Mesangial cell (primary cell): ENCODE data around the gene MED12. TPM values are rescaled to one million over a fixed set of nuclear protein-coding genes. Genes with fewer than 3 reads are reported as not detected.

ENCODE experiments used
- total RNA-seq: library from RNA; depleted of rRNA; stranded (reverse); fragments of >200 nt; gene quantifications from 2 replicates; pipeline ENCODE4 v1.2.3, GENCODE V29; 2015

MED12 gene
- 19.6 and 42.5 TPM in 2 replicates for total RNA-seq

DNA sequence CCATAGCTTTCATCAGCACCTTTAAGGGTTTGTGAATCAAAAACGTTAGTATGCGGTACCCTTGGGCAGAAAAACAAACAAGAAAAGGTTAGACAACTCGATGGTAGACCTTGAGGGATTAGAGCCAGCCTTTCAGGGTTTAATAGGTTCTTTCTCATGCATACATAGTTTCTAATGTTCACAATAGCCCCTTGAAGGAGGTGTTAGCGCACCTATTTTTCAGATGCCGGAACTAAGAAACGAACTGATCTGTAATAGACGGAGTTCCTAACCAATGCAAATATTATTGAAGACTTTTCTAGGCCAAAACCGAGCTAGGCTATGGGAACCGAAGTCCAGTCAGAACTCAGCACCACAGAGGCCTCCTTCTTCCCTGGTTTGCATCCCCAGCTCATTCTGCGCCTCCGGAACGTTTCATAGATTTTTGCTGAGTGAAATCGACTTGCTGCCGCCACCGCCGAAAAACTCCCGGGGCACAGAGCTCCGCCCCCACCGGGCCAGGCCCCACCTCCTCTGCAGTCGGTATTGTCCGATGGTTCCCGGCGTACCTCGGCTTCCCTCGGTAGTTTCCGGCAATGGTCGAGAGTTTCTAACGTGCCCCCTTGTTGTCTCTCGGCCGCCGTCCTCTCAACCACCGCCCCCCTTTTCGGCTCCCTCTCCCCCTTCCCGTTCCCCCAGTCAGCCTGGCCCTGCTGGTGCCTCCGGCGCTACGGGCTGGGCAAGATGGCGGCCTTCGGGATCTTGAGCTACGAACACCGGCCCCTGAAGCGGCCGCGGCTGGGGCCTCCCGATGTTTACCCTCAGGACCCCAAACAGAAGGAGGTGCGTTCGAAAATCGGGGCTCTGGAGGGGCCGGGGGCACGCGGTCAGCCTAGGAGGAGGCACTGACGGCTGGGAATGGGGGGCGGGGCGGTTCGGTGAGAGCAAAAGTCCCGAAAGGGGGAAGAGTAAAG lies at the start of gene MED12:
MED12 (plus strand) TSS at position 565 of the 953 bp plus-strand sequence; CDS start at position 724, 159 bp downstream.

DNA sequence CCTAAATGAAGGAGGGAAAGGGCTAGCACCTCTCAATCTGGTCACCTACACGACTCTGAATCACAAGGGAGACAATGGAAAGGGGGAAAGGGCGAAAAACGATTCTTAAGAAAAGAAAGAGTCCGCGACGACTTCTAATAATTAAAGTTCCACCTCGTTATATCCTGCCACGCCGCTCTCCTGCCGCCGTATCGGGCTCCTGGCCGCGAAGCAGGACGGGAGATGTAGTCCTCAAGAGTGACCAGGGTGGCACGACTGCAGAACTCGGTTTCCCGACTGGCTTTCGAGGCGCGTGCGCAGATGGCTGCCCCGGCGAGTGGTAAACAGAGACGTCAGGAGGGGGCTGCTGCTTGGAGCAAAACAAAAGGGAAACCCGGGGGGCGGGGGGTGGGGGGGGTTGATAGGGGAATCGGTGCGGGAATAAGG lies 22.8 kb upstream of the MED12 start, which contains the start of gene FOXO4:
FOXO4 (plus strand) TSS at position 297 of the 426 bp plus-strand sequence. CDS start 678 bp downstream, outside the sequence.

DNA sequence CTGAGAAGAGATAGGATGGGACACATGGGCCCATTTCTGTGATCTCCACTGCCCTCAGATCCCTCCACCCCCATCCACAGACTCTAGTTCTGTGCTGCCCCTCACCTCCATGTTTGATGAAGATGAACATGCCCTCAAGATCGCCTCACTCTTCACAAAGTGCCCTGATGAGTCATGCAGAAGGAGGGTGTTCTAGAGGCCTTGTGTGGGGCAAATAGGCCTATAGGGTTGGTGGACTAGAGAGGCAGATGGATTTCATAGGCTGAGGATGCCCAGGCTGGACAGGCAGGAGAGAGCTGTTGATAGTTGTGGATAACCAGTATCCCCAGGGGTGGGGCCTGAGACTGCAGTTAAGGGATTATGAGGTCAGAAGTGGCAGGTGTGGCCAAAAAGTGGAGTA lies 12.0 kb upstream of the MED12 start, which contains the start of gene CXorf65:
CXorf65 (minus strand) TSS at position 314 of the 400 bp plus-strand sequence; CDS start at position 130, 184 bp downstream.

DNA sequence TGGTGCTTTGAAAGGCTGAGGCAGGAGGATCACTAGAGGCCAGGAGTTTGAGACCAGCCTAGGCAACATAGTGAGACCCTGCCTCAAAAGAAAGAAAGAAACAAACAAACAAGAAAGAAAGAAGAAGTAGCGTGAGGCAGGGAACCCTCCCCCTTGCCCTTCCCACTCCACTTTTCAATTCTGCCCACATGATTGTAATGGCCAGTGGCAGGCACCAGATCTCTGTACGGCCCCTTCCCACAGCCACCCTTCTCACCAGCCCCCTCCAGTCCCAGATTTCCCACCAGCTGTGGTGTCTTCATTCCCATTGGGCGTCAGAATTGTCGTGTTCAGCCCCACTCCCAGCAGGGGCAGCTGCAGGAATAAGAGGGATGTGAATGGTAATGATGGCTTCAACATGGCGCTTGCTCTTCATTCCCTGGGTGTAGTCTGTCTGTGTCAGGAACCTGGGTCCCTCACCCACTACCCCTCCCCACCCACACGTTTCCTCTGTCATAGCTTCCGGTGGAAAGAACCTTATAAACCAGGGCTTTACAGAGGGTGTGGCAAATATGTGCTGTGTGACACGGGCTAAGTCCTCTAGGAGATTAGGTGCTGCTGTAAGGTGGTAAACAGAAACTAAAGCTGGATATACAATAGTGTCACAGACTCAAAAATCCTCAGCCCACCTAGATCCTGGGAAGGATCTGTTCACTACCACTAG lies 7.1 kb upstream of the MED12 start, which contains the start of gene IL2RG:
IL2RG (minus strand) TSS at position 437 of the 703 bp plus-strand sequence; CDS start at position 399, 38 bp downstream.

DNA sequence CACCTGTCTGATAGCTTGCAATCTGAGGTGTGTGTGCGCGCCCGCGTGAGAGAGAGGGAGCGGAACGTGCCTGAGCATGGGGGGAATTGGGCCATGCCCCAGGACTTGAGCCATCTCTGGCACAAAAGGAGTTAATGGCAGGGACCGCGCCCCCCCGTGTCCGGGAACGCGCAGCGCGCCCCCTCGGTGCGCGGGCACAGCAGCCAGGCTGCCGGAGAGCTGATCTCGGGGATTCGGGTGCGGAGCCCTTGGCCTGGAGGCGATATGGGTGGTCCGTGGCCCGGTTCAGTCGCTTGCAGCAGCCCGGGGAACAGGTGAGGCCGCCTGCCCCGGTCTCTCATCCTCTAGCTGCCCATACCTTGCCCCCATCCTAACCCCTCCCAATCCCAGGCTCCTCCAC lies 26.3 kb downstream of the MED12 start, which contains the start of gene NLGN3:
NLGN3 (plus strand) TSS at position 191 of the 400 bp plus-strand sequence. CDS start 2,909 bp downstream, outside the sequence.

Other genes with a start within 250 kb of the MED12 start
- not detected in 2 replicates for gene TEX11, start 209.9 kb upstream of the MED12 start, total RNA-seq
- gene SLC7A3, start 187.5 kb upstream of the MED12 start, total RNA-seq = 0.16 and 0.38 TPM in 2 replicates
- 49.0 and 50.8 TPM in 2 replicates for gene SNX12, start 50.3 kb upstream of the MED12 start, total RNA-seq
- 1.6 and 6.6 TPM in 2 replicates for gene FOXO4, start 22.7 kb upstream of the MED12 start, total RNA-seq
- not detected in 2 replicates for gene CXorf65, start 11.9 kb upstream of the MED12 start, total RNA-seq
- not detected in 2 replicates for gene IL2RG, start 7.0 kb upstream of the MED12 start, total RNA-seq
- gene NLGN3, start 26.2 kb downstream of the MED12 start, total RNA-seq = 0.16 and 0.89 TPM in 2 replicates
- gene GJB1, start 104.6 kb downstream of the MED12 start, total RNA-seq = 0.25 TPM in 1 of 2 replicates, not detected in the other
- 21.8 and 32.7 TPM in 2 replicates for gene ZMYM3, start 135.5 kb downstream of the MED12 start, total RNA-seq
- 295 and 311 TPM in 2 replicates for gene NONO, start 165.0 kb downstream of the MED12 start, total RNA-seq
- gene ITGB1BP2, start 183.2 kb downstream of the MED12 start, total RNA-seq = 0.38 and 1.6 TPM in 2 replicates
- 8.5 and 17.6 TPM in 2 replicates for gene TAF1, start 247.8 kb downstream of the MED12 start, total RNA-seq